KMS-11 (cell line): Measurements from ENCODE around the gene DLG1.

ENCODE experiments used
- H2AFZ ChIP-seq: fragments of 200-600 bp; sonication (generic); 2 replicates; pipeline ENCODE4 v1.6.1; 2016; ENCODE audit warnings: antibody characterized with exemption, mixed run types, low read depth
- H3K27ac ChIP-seq: fragments of 200-600 bp; sonication (generic); 2 replicates; pipeline ENCODE4 v1.6.1; 2016; ENCODE audit warnings: mild to moderate bottlenecking, mixed run types
- H3K27me3 ChIP-seq: fragments of 200-600 bp; sonication (generic); 2 replicates; pipeline ENCODE4 v1.6.1; 2017; ENCODE audit warnings: mild to moderate bottlenecking, low read depth, mixed run types, moderate library complexity; ENCODE audit not compliant: insufficient read depth
- H3K36me3 ChIP-seq: fragments of 200-600 bp; sonication (generic); 2 replicates; pipeline ENCODE4 v1.6.1; 2017; ENCODE audit warnings: mild to moderate bottlenecking, mixed run types; ENCODE audit not compliant: insufficient read depth
- H3K4me1 ChIP-seq: fragments of 200-600 bp; sonication (generic); 2 replicates; pipeline ENCODE4 v1.6.1; 2016; ENCODE audit warnings: mild to moderate bottlenecking, low read depth, mixed run types; ENCODE audit not compliant: poor library complexity, severe bottlenecking
- H3K4me2 ChIP-seq: fragments of 200-600 bp; sonication (generic); 2 replicates; pipeline ENCODE4 v1.7.0; 2016; ENCODE audit warnings: mild to moderate bottlenecking, mixed run types
- H3K4me3 ChIP-seq: fragments of 200-600 bp; sonication (generic); IDR thresholded peaks from 2 replicates; pipeline ENCODE4 v1.6.1; 2017; ENCODE audit warnings: low read depth, low read length, mixed read lengths; ENCODE audit not compliant: insufficient read depth
- H3K79me2 ChIP-seq: fragments of 200-600 bp; sonication (generic); 2 replicates; pipeline ENCODE4 v1.6.1; 2016; ENCODE audit warnings: low read depth, mixed run types; ENCODE audit not compliant: insufficient read depth
- H3K9ac ChIP-seq: fragments of 200-600 bp; sonication (generic); 2 replicates; pipeline ENCODE4 v1.6.1; 2016; ENCODE audit warnings: mild to moderate bottlenecking, mixed run types
- H4K20me1 ChIP-seq: fragments of 200-600 bp; sonication (generic); 2 replicates; pipeline ENCODE4 v1.6.1; 2016; ENCODE audit warnings: mild to moderate bottlenecking, mixed run types; ENCODE audit not compliant: insufficient read depth
- TF ChIP-seq, protein P1 (sequence below): fragments of 200-600 bp; sonication (generic); conservative IDR thresholded peaks from 2 replicates; pipeline ENCODE4 v1.6.1; 2017; ENCODE audit warnings: low read depth, mild to moderate bottlenecking, antibody characterized with exemption, low read length, moderate library complexity, mixed read lengths

Gene DLG1

DNA sequence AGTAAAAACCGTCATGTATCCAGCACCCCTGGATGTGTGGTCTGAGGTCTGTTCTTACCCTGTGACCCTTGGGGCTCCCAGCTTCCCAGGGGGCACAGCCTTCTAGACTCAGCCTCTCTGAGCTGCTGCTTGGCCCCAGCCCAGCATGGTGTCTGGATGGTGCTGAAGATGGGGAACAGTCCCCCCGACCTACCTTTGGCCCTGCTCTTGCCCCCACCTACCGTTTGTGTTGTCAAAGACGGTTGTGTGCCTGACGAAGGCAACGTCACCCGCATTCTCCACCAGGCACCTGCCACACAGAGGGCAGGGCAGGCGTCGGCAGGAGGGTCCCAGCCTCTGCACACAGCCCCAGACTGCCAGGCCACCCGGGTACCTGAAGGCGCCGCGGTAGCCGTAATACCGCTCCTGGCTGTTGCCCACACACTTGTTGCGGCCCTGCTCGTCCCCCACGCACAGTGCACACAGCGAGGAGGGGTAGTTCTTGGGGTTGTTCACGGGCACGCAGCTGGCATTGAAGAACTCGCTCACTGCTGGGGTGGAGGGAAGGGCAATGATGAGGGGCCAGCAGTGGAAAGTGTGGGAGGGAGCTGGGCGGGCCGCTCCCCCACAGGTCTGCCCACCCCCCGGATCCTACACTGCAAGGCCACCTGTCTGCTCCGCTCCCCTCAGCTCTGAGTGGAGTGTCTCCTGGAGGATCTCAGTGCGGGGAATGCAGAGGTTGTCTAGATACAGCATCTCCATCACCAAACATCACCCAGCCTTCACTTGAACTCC lies 289.8 kb downstream of the DLG1 start:
- Histone ChIP-seq H2AFZ (no peak overlapping the region), H3K9ac (no peak overlapping the region), H3K79me2 (no peaks in the 10 kb centered on the region), H3K27me3 (no peaks in the 10 kb centered on the region), H3K36me3 (no peaks in the 10 kb centered on the region), H4K20me1 (no peaks in the 10 kb centered on the region), H3K4me2 (no peak overlapping the region), H3K4me1 (peaks cover 6% of the 10 kb centered on the region), H3K27ac (no peak overlapping the region), H3K4me3 (no peak overlapping the region)
- TF ChIP-seq, protein P1, sequence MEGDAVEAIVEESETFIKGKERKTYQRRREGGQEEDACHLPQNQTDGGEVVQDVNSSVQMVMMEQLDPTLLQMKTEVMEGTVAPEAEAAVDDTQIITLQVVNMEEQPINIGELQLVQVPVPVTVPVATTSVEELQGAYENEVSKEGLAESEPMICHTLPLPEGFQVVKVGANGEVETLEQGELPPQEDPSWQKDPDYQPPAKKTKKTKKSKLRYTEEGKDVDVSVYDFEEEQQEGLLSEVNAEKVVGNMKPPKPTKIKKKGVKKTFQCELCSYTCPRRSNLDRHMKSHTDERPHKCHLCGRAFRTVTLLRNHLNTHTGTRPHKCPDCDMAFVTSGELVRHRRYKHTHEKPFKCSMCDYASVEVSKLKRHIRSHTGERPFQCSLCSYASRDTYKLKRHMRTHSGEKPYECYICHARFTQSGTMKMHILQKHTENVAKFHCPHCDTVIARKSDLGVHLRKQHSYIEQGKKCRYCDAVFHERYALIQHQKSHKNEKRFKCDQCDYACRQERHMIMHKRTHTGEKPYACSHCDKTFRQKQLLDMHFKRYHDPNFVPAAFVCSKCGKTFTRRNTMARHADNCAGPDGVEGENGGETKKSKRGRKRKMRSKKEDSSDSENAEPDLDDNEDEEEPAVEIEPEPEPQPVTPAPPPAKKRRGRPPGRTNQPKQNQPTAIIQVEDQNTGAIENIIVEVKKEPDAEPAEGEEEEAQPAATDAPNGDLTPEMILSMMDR: no peak

DNA sequence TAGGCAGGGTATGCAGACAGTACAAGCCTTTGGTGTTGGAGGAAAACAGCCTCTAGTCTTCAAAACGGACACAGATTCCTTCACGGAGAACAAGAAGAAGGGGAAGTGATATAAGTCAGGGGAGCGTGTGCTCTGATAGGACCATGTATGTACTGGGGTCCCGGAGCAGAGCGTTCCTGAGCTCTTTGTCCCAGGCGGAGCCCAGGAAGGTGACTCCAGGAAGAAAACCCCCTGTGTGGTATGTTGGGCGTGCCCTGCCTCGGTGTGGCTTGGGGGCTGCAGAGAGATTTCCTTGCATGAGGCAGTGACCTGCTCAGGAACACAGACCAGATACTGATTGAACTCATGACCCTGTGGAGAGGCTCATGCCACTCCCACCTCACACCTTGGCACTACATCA lies 290.5 kb downstream of the DLG1 start:
- H3K27ac ChIP-seq: no peak overlapping the region
- H3K79me2 ChIP-seq: no peaks in the 10 kb centered on the region
- no peaks in the 10 kb centered on the region for H4K20me1 ChIP-seq
- no peaks in the 10 kb centered on the region for H3K27me3 ChIP-seq
- H3K4me3 ChIP-seq: no peak overlapping the region
- H3K4me1 ChIP-seq: peaks cover 7% of the 10 kb centered on the region
- no peak overlapping the region for H3K9ac ChIP-seq
- H3K36me3 ChIP-seq: no peaks in the 10 kb centered on the region
- no peak overlapping the region for H3K4me2 ChIP-seq
- TF ChIP-seq, protein P1: no peak
- no peak overlapping the region for H2AFZ ChIP-seq

DNA sequence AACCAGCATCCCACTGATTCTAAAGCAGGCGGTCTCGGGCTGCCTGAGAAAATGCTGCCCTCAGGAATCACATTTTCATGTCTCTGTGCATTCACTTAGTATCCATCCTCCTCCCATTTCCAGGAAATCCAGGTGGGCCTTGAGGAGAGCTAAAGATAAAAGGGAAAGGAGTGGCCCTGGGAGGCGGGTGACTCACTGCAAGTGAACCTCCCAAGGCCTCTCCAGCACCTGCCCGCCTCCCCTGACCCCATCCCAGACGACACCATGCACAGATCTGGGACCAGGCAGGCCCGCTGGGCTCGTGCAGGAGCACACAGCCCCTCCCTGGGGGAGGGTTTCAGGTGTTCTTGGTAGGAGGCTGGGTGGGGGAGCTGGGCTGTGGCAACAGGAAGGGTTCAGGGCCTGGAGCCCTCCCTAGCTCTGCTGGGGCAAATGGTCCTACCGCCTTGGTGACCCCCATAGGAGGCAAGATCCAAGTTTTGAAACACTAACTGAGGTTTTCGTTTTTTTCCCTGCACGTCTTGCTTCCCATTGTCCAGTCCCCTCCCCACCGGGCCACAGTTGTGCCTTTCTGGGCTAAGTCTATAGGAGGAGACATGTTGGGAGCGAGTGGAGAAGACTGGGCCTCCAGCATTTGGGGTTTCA lies 291.0 kb downstream of the DLG1 start:
- no peak overlapping the region for H2AFZ ChIP-seq
- TF ChIP-seq, protein P1: no peak
- H3K4me1 ChIP-seq: peaks cover 7% of the 10 kb centered on the region
- no peak overlapping the region for H3K4me3 ChIP-seq
- no peak overlapping the region for H3K9ac ChIP-seq
- no peaks in the 10 kb centered on the region for H3K36me3 ChIP-seq
- H3K27me3 ChIP-seq: no peaks in the 10 kb centered on the region
- H3K4me2 ChIP-seq: no peak overlapping the region
- H4K20me1 ChIP-seq: no peaks in the 10 kb centered on the region
- no peak overlapping the region for H3K27ac ChIP-seq
- H3K79me2 ChIP-seq: no peaks in the 10 kb centered on the region

DNA sequence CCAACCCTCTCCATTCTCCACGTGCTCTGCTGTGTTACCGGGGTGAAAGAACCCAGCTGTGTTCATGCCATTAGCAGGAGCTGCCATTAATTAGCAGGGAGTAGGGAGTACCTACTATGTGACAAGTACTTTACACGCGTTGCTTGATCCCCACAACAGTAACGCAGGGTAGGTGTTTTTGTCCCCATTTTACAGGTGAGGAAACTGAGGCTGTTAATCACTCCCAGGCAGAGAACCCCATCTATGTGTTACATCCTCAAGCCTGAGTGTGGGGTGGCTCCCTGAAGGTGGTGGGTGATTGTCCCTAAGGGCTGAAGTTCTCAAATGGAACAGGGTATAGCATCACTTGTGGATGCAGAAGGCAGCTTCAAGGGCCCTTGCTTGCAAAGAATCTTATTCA lies 291.6 kb downstream of the DLG1 start:
- H3K27ac ChIP-seq: no peak overlapping the region
- H3K79me2 ChIP-seq: no peaks in the 10 kb centered on the region
- H3K4me1 ChIP-seq: peaks cover 7% of the 10 kb centered on the region
- H4K20me1 ChIP-seq: no peaks in the 10 kb centered on the region
- H3K27me3 ChIP-seq: no peaks in the 10 kb centered on the region
- no peaks in the 10 kb centered on the region for H3K36me3 ChIP-seq
- no peak overlapping the region for H3K9ac ChIP-seq
- TF ChIP-seq, protein P1: no peak
- no peak overlapping the region for H2AFZ ChIP-seq
- H3K4me3 ChIP-seq: no peak overlapping the region
- no peak overlapping the region for H3K4me2 ChIP-seq
